ENCODE measurements around the gene FYTTD1.
"Not testable (repeated sequence)": the region's sequence is repeated elsewhere in the genome, so short reads cannot be mapped to it uniquely, and the experiment has no call there.

FYTTD1 gene

GRCh38 chr3:197749601-197750395 lies at the start of gene FYTTD1:
FYTTD1 (plus strand) TSS chr3:197749883; CDS start chr3:197749972, 89 bp downstream.
- DNase-seq (ENCODE audit: low read depth, low spot score) = peak; percentile 59

GRCh38 chr3:197700095-197700494 lies 49.6 kb upstream of the FYTTD1 start:
- DNase-seq (ENCODE audit: low read depth, low spot score) = no peak

GRCh38 chr3:197701841-197702240 lies 47.8 kb upstream of the FYTTD1 start:
- DNase-seq (ENCODE audit: low read depth, low spot score) = no peak

GRCh38 chr3:197706658-197707057 lies 43.0 kb upstream of the FYTTD1 start:
- DNase-seq (ENCODE audit: low read depth, low spot score) = no peak

- DNase-seq (ENCODE audit: low read depth, low spot score) = no peak
Measured at GRCh38 chr3:197709135-197709534, 40.5 kb upstream of the FYTTD1 start.

GRCh38 chr3:197710965-197711364 lies 38.7 kb upstream of the FYTTD1 start:
- not testable (repeated sequence) for DNase-seq (ENCODE audit: low read depth, low spot score)

- peak; percentile 95 for DNase-seq (ENCODE audit: low read depth, low spot score)
Measured at GRCh38 chr3:197711973-197712707, 37.5 kb upstream of the FYTTD1 start.

GRCh38 chr3:197713477-197713822 lies 36.2 kb upstream of the FYTTD1 start:
- DNase-seq (ENCODE audit: low read depth, low spot score) = no peak

GRCh38 chr3:197714251-197714650 lies 35.4 kb upstream of the FYTTD1 start:
- DNase-seq (ENCODE audit: low read depth, low spot score) = no peak

GRCh38 chr3:197718891-197719290 lies 30.8 kb upstream of the FYTTD1 start:
- no peak for DNase-seq (ENCODE audit: low read depth, low spot score)

GRCh38 chr3:197720694-197721093 lies 29.0 kb upstream of the FYTTD1 start:
- DNase-seq (ENCODE audit: low read depth, low spot score) = no peak

GRCh38 chr3:197722734-197723133 lies 26.9 kb upstream of the FYTTD1 start:
- no peak for DNase-seq (ENCODE audit: low read depth, low spot score)

GRCh38 chr3:197727878-197728277 lies 21.8 kb upstream of the FYTTD1 start:
- not testable (repeated sequence) for DNase-seq (ENCODE audit: low read depth, low spot score)

- no peak for DNase-seq (ENCODE audit: low read depth, low spot score)
Measured at GRCh38 chr3:197728487-197728886, 21.2 kb upstream of the FYTTD1 start.

GRCh38 chr3:197730200-197730599 lies 19.5 kb upstream of the FYTTD1 start:
- no peak for DNase-seq (ENCODE audit: low read depth, low spot score)

- DNase-seq (ENCODE audit: low read depth, low spot score) = not testable (repeated sequence)
Measured at GRCh38 chr3:197730770-197731169, 18.9 kb upstream of the FYTTD1 start.

GRCh38 chr3:197731483-197731882 lies 18.2 kb upstream of the FYTTD1 start:
- DNase-seq (ENCODE audit: low read depth, low spot score) = not testable (repeated sequence)

GRCh38 chr3:197733042-197733441 lies 16.6 kb upstream of the FYTTD1 start:
- no peak for DNase-seq (ENCODE audit: low read depth, low spot score)

GRCh38 chr3:197734667-197735318 lies 14.9 kb upstream of the FYTTD1 start:
- no peak for DNase-seq (ENCODE audit: low read depth, low spot score)

- no peak for DNase-seq (ENCODE audit: low read depth, low spot score)
Measured at GRCh38 chr3:197736010-197736490, 13.6 kb upstream of the FYTTD1 start.

GRCh38 chr3:197736491-197737318 lies 13.0 kb upstream of the FYTTD1 start, which contains the start of gene RUBCN:
RUBCN (minus strand) TSS chr3:197736904; CDS start chr3:197736719, 185 bp downstream.
- DNase-seq (ENCODE audit: low read depth, low spot score) = peak; percentile 77
